Gastroesophageal sphincter (tissue), 4 donors: ENCODE data around the gene VAPB. TPM values are rescaled to one million over a fixed set of nuclear protein-coding genes. Genes with fewer than 3 reads are reported as not detected.
A peak's percentile ranks its signal among the peaks of the same experiment; 100 is the strongest.

Experiments used
- ATAC-seq: fragments of 150-250 bp; one replicate; pipeline ENCODE4 v1.9.1; 2016; ENCODE audit warnings: mild to moderate bottlenecking, moderate library complexity
- H3K27ac ChIP-seq, 4 donors: fragments of 200-600 bp; sonication (generic) in 3 of 4; 1 replicate in 3 of 4; 2 replicates in 1 of 4; pipeline ENCODE4 v1.5.1; 2016 to 2019
- H3K27me3 ChIP-seq: fragments of 200-600 bp; sonication (generic); one replicate; pipeline ENCODE4 v1.5.1; 2019
- H3K36me3 ChIP-seq, 2 donors: fragments of 200-600 bp; sonication (generic); one replicate each; pipeline ENCODE4 v1.5.1; 2019; ENCODE audit warnings: control low read depth in 1 of 2
- H3K4me1 ChIP-seq, 3 donors: fragments of 200-600 bp; sonication (generic); 1 replicate in 2 of 3; 2 replicates in 1 of 3; pipeline ENCODE4 v1.5.1; 2016 to 2019; ENCODE audit warnings: control low read depth in 2 of 3
- H3K4me3 ChIP-seq, 2 donors: fragments of 200-600 bp; sonication (generic); one replicate each; pipeline ENCODE4 v1.5.1; 2019; ENCODE audit warnings: mild to moderate bottlenecking in 1 of 2, moderate library complexity in 1 of 2
- H3K9me3 ChIP-seq, 3 donors: fragments of 200-600 bp; sonication (generic); one replicate each; pipeline ENCODE4 v1.5.1; 2017 to 2019; ENCODE audit warnings: control low read depth in 2 of 3
- CTCF ChIP-seq, 4 experiments: fragments of 200-600 bp in 2 of 4; fragments of 450-650 bp in 2 of 4; sonication (generic) in 1 of 4; IDR thresholded peaks; one replicate each; pipeline ENCODE4 v1.5.1; 2017 to 2019; ENCODE audit warnings: antibody characterized with exemption in 4 of 4, mild to moderate bottlenecking in 2 of 4, moderate library complexity in 2 of 4
- EP300 ChIP-seq: sonication (generic); formaldehyde crosslinking; IDR thresholded peaks from one replicate; pipeline ENCODE4 v1.6.1; 2017; ENCODE audit warnings: antibody characterized with exemption, mild to moderate bottlenecking
- POLR2A ChIP-seq, 2 donors: fragments of 450-650 bp; IDR thresholded peaks; one replicate each; pipeline ENCODE4 v1.6.1; 2017; ENCODE audit warnings: antibody characterized with exemption in 2 of 2, mild to moderate bottlenecking in 2 of 2, moderate library complexity in 1 of 2
- POLR2AphosphoS5 ChIP-seq: sonication (generic); formaldehyde crosslinking; IDR thresholded peaks from one replicate; pipeline ENCODE4 v1.6.1; 2017; ENCODE audit warnings: antibody characterized with exemption
- WGBS, 2 donors: methylation state at CpG; one replicate each; pipeline ENCODE4 v1.1.5; 2018; ENCODE audit warnings: low coverage in 1 of 2; 5-methylcytosine and 5-hydroxymethylcytosine counted together
- total RNA-seq, 4 donors: library from RNA; depleted of rRNA; stranded (reverse); fragments of >200 nt; gene quantifications; one replicate each; pipeline ENCODE4 v1.1.0, GENCODE V29; 2016

VAPB gene
- total RNA-seq, 4 donors from 2014 or later: 30.4 to 43.1 (median 35.9) TPM

GRCh38 chr20:58446960-58447265 is 57.9 kb downstream of the VAPB start:
- no peak for ATAC-seq
- 75 to 85% methylated on average over 5 to 7 of the region's 7 CpGs for WGBS, 2 donors

GRCh38 chr20:58447511-58448391 is 58.7 kb downstream of the VAPB start:
- peak; percentile 41 for ATAC-seq
- peaks cover 0 to 10% (median 3%) of the 10 kb centered on the region in 3 donors for H3K4me1 ChIP-seq
- peaks cover 0 to 61% of the 10 kb centered on the region in 2 donors for H3K36me3 ChIP-seq
- H3K27me3 ChIP-seq: no peaks in the 10 kb centered on the region
- H3K4me3 ChIP-seq: no peak overlapping the region
- no peaks in the 10 kb centered on the region for H3K9me3 ChIP-seq
- H3K27ac ChIP-seq: no peak overlapping the region
- WGBS, 2 donors: 62 to 80% methylated on average over 5 to 10 of the region's 10 CpGs
- TF ChIP-seq EP300 (no peak), POLR2AphosphoS5 (no peak), CTCF (IDR thresholded peaks at IDR 0.05) (peak; percentile 43 to 66 (median 58))

More at GRCh38 chr20:58446960-58447265, 57.9 kb downstream of the VAPB start:
- Histone ChIP-seq H3K4me3 (no peak overlapping the region), H3K27ac (no peak overlapping the region), H3K27me3 (no peaks in the 10 kb centered on the region), H3K4me1 (peaks cover 0 to 10% (median 3%) of the 10 kb centered on the region in 3 donors), H3K36me3 (peaks cover 0 to 65% of the 10 kb centered on the region in 2 donors), H3K9me3 (no peaks in the 10 kb centered on the region)
- TF ChIP-seq CTCF (IDR thresholded peaks at IDR 0.05) (no peak), POLR2A (IDR thresholded peaks at IDR 0.05) (no peak)

GRCh38 chr20:58448958-58449357 is 59.9 kb downstream of the VAPB start:
- 84 to 91% methylated on average over 1 to 4 of the region's 4 CpGs for WGBS, 2 donors
- H3K27ac ChIP-seq: no peak overlapping the region
- peaks cover 0 to under 1% (median 0%) of the 10 kb centered on the region in 3 donors for H3K9me3 ChIP-seq
- peaks cover 0 to 54% of the 10 kb centered on the region in 2 donors for H3K36me3 ChIP-seq
- H3K4me3 ChIP-seq: no peak overlapping the region
- H3K27me3 ChIP-seq: no peaks in the 10 kb centered on the region
- ATAC-seq: no peak
- H3K4me1 ChIP-seq: peaks cover 0 to 10% (median 3%) of the 10 kb centered on the region in 3 donors
- no peak for TF ChIP-seq EP300
- TF ChIP-seq POLR2A (IDR thresholded peaks at IDR 0.05): no peak
- TF ChIP-seq POLR2AphosphoS5: no peak
- no peak for TF ChIP-seq CTCF (IDR thresholded peaks at IDR 0.05)

- Histone ChIP-seq H3K4me1 (peaks cover 0 to 10% (median 3%) of the 10 kb centered on the region in 3 donors), H3K4me3 (no peak overlapping the region), H3K27ac (no peak overlapping the region), H3K36me3 (peaks cover 0 to 47% of the 10 kb centered on the region in 2 donors), H3K27me3 (no peaks in the 10 kb centered on the region), H3K9me3 (peaks cover 0 to 7% (median 0%) of the 10 kb centered on the region in 3 donors)
- TF ChIP-seq POLR2A (IDR thresholded peaks at IDR 0.05) (no peak), POLR2AphosphoS5 (no peak), CTCF (IDR thresholded peaks at IDR 0.05) (no peak), EP300 (no peak)
- no peak for ATAC-seq
- whole genome bisulfite sequencing, 2 donors: 31 to 33% methylated on average over 4 to 10 of the region's 10 CpGs
Measured at GRCh38 chr20:58449681-58450221, 60.7 kb downstream of the VAPB start.

- 44 to 52% methylated on average over 10 of the region's 10 CpGs for WGBS, 2 donors
Measured at GRCh38 chr20:58450254-58450653, 61.2 kb downstream of the VAPB start.

More at GRCh38 chr20:58450254-58450653, 61.2 kb downstream of the VAPB start:
- TF ChIP-seq POLR2AphosphoS5 (no peak), CTCF (IDR thresholded peaks at IDR 0.05) (no peak), POLR2A (IDR thresholded peaks at IDR 0.05) (no peak), EP300 (no peak)
- Histone ChIP-seq H3K27ac (no peak overlapping the region), H3K36me3 (peaks cover 0 to 41% of the 10 kb centered on the region in 2 donors), H3K4me3 (no peak overlapping the region), H3K27me3 (no peaks in the 10 kb centered on the region), H3K9me3 (peaks cover 0 to 7% (median 0%) of the 10 kb centered on the region in 3 donors), H3K4me1 (peaks cover 0 to 10% (median 3%) of the 10 kb centered on the region in 3 donors)
- no peak for ATAC-seq
